PFSK-1 (cell line): Measurements from ENCODE around the gene FOXB1.

Experiments
- FOXP2 ChIP-seq: optimal IDR thresholded peaks from 2 replicates; pipeline ENCODE3; 2011; ENCODE audit warnings: borderline replicate concordance, control low read depth, inconsistent platforms; ENCODE audit not compliant: insufficient read depth; ENCODE audit errors: extremely low read length, extremely low read depth
- POLR2AphosphoS5 ChIP-seq: IDR thresholded peaks from 2 replicates; pipeline ENCODE4 v1.6.1; 2012; ENCODE audit warnings: low read depth, mild to moderate bottlenecking, control low read depth, low read length, moderate library complexity
- REST ChIP-seq, 2 experiments: IDR thresholded peaks; 2 replicates each; pipeline versions ENCODE4 v1.6.1 to v1.8.0; 2011 to 2012; ENCODE audit warnings: low read depth in 2 of 2, low read length in 2 of 2, control low read depth in 1 of 2, inconsistent platforms in 1 of 2, mild to moderate bottlenecking in 1 of 2, moderate library complexity in 1 of 2; ENCODE audit not compliant: insufficient read depth in 1 of 2
- SIN3A ChIP-seq: IDR thresholded peaks from 2 replicates; pipeline ENCODE4 v1.6.1; 2012; ENCODE audit warnings: mild to moderate bottlenecking, low read length, moderate library complexity, borderline replicate concordance; ENCODE audit not compliant: insufficient read depth
- TAF1 ChIP-seq: IDR thresholded peaks from 2 replicates; pipeline ENCODE4 v1.6.1; 2012; ENCODE audit warnings: low read length, control low read depth, borderline replicate concordance; ENCODE audit not compliant: insufficient read depth

Gene FOXB1

GRCh38 chr15:60021589-60022378 is 17.7 kb downstream of the FOXB1 start:
- no peak for TF ChIP-seq FOXP2
- no peak for TF ChIP-seq SIN3A
- no peak for TF ChIP-seq REST (IDR thresholded peaks at IDR 0.05; ENCODE audit: insufficient read depth in 1 of 2, low read depth in 2 of 2, low read length in 2 of 2)
- TF ChIP-seq TAF1 = no peak
- no peak for TF ChIP-seq POLR2AphosphoS5

GRCh38 chr15:60022379-60022741 is 18.2 kb downstream of the FOXB1 start:
- TF ChIP-seq TAF1 = no peak
- TF ChIP-seq REST (IDR thresholded peaks at IDR 0.05; ENCODE audit: insufficient read depth in 1 of 2, low read depth in 2 of 2, low read length in 2 of 2) = no peak
- TF ChIP-seq SIN3A = no peak
- TF ChIP-seq POLR2AphosphoS5 = no peak
- TF ChIP-seq FOXP2 = no peak

GRCh38 chr15:60026555-60026954 is 22.4 kb downstream of the FOXB1 start:
- no peak for TF ChIP-seq SIN3A
- no peak for TF ChIP-seq POLR2AphosphoS5
- no peak for TF ChIP-seq REST (IDR thresholded peaks at IDR 0.05; ENCODE audit: insufficient read depth in 1 of 2, low read depth in 2 of 2, low read length in 2 of 2)
- no peak for TF ChIP-seq TAF1
- TF ChIP-seq FOXP2 = no peak

DNA sequence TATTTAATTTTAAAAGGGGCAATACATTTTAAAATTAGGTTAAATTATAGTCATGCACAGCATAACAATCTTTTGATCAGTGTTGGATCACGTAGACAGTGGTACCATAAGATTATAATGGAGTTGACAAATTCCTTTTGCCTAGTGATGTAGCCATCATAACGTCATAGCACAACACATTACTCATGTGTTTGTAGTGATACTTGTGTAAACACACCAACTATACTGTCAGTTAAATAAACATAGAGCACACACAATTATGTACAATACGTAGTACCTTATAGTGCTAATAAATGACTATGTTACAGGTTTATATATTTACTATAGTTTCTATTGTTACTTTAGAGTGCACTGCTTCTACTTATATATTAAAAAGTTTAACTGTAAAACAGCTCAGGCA is 31.2 kb downstream of the FOXB1 start:
- TF ChIP-seq SIN3A = no peak
- no peak for TF ChIP-seq REST (IDR thresholded peaks at IDR 0.05; ENCODE audit: insufficient read depth in 1 of 2, low read depth in 2 of 2, low read length in 2 of 2)
- TF ChIP-seq FOXP2 = no peak
- no peak for TF ChIP-seq POLR2AphosphoS5
- TF ChIP-seq TAF1 = no peak

- TF ChIP-seq REST (IDR thresholded peaks at IDR 0.05; ENCODE audit: insufficient read depth in 1 of 2, low read depth in 2 of 2, low read length in 2 of 2) (no peak), SIN3A (no peak), TAF1 (no peak), POLR2AphosphoS5 (no peak), FOXP2 (no peak)
Observed at GRCh38 chr15:60039316-60039715, 35.2 kb downstream of the FOXB1 start.
